Left kidney (tissue), 2 donors: ENCODE results near the gene EPO. TPM values are rescaled to one million over a fixed set of nuclear protein-coding genes. Genes with fewer than 3 reads are reported as not detected.
"Not testable (repeated sequence)": the region's sequence is repeated elsewhere in the genome, so short reads cannot be mapped to it uniquely, and the experiment has no call there.

ENCODE experiments used
- DNase-seq: peaks from one replicate; pipeline ENCODE4 v3.0.0-alpha.2; 2013
- polyA plus RNA-seq: library from polyadenylated mRNA; unstranded; fragments of 120-200 nt; gene quantifications from one replicate; pipeline ENCODE4 v1.2.1, GENCODE V29; 2013; ENCODE audit not compliant: insufficient read length

Gene EPO
- polyA plus RNA-seq, 1 donor, result 0.20 TPM

GRCh38 chr7:100682991-100683658, 37.1 kb upstream of the EPO start:
- no peak for DNase-seq

- DNase-seq, result no peak
Observed at GRCh38 chr7:100683659-100684533, 36.4 kb upstream of the EPO start.

GRCh38 chr7:100684534-100685042, 35.7 kb upstream of the EPO start:
- DNase-seq, result no peak

- DNase-seq, result no peak
Observed at GRCh38 chr7:100685049-100685605, 35.1 kb upstream of the EPO start.

GRCh38 chr7:100685631-100686145, 34.6 kb upstream of the EPO start:
- DNase-seq, result no peak

GRCh38 chr7:100686201-100686821, 34.0 kb upstream of the EPO start:
- no peak for DNase-seq

GRCh38 chr7:100686822-100687211, 33.5 kb upstream of the EPO start:
- no peak for DNase-seq

GRCh38 chr7:100687261-100687660, 33.0 kb upstream of the EPO start:
- no peak for DNase-seq

GRCh38 chr7:100687751-100688300, 32.4 kb upstream of the EPO start:
- DNase-seq, result no peak

GRCh38 chr7:100688326-100688860, 31.9 kb upstream of the EPO start:
- DNase-seq, result no peak

GRCh38 chr7:100689230-100690135, 30.8 kb upstream of the EPO start:
- no peak for DNase-seq

- DNase-seq, result no peak
Observed at GRCh38 chr7:100691676-100692577, 28.3 kb upstream of the EPO start.

- DNase-seq, result no peak
Observed at GRCh38 chr7:100692578-100692961, 27.7 kb upstream of the EPO start.

GRCh38 chr7:100693312-100694097, 26.8 kb upstream of the EPO start:
- no peak for DNase-seq

- no peak for DNase-seq
Observed at GRCh38 chr7:100694098-100694745, 26.0 kb upstream of the EPO start, which contains the start of gene GIGYF1. TSS of gene GIGYF1 (minus strand) at chr7:100694250. CDS start at chr7:100688238, 6,012 bp downstream.

GRCh38 chr7:100696123-100696521, 24.1 kb upstream of the EPO start:
- no peak for DNase-seq

GRCh38 chr7:100699018-100699417, 21.2 kb upstream of the EPO start:
- no peak for DNase-seq

- not testable (repeated sequence) for DNase-seq
Observed at GRCh38 chr7:100701089-100701488, 19.2 kb upstream of the EPO start.
